Activated CD4-positive, alpha-beta memory T cell treated with anti-CD3 and anti-CD28 coated beads for 36 hours (primary cell): ENCODE data around the gene WWC2. TPM values are rescaled to one million over a fixed set of nuclear protein-coding genes. Genes with fewer than 3 reads are reported as not detected.
A peak's percentile ranks its signal among the peaks of the same experiment; 100 is the strongest.
"Not testable (repeated sequence)": the region's sequence is repeated elsewhere in the genome, so short reads cannot be mapped to it uniquely, and the experiment has no call there.

Experiments used
- CTCF ChIA-PET: fragments of 350-600 bp; sonication (Branson Sonifier 250); formaldehyde crosslinking; loops from one replicate; lab custom pipeline; 2021; ENCODE audit warnings: antibody characterized with exemption, inconsistent platforms; lab: Charles Lee
- POLR2A ChIA-PET: fragments of 350-600 bp; sonication (Branson Sonifier 250); formaldehyde crosslinking; loops from one replicate; lab custom pipeline; 2021; ENCODE audit warnings: antibody characterized with exemption; lab: Charles Lee
- DNase-seq: peaks from one replicate; pipeline ENCODE4 v3.0.0-alpha.2; 2020
- H3K27ac Mint-ChIP-seq: one replicate; pipeline ENCODE4 v1.8.0; 2021; ENCODE audit warnings: mixed read lengths
- H3K27me3 Mint-ChIP-seq: one replicate; pipeline ENCODE4 v1.8.0; 2021; ENCODE audit warnings: mixed read lengths
- H3K36me3 Mint-ChIP-seq: one replicate; pipeline ENCODE4 v1.8.0; 2021; ENCODE audit warnings: mixed read lengths
- H3K4me1 Mint-ChIP-seq: one replicate; pipeline ENCODE4 v1.8.0; 2021; ENCODE audit warnings: low read depth, mixed read lengths
- H3K4me3 Mint-ChIP-seq: one replicate; pipeline ENCODE4 v1.8.0; 2021; ENCODE audit warnings: mild to moderate bottlenecking, mixed read lengths
- H3K9me3 Mint-ChIP-seq: one replicate; pipeline ENCODE4 v1.8.0; 2021; ENCODE audit warnings: mixed read lengths
- intact Hi-C: fragments of 100-400 bp; cut with micrococcal nuclease; formaldehyde crosslinking; loops from one replicate; pipeline ENCODE4 v1.15.1; 2023
- total RNA-seq, 2 experiments: library from RNA; stranded (reverse); gene quantifications; one replicate each; pipeline ENCODE4 v1.2.3, GENCODE V29; 2021

WWC2 gene
- total RNA-seq, 2 experiments from 2014 or later, result 3.6 to 5.4 TPM

DNA sequence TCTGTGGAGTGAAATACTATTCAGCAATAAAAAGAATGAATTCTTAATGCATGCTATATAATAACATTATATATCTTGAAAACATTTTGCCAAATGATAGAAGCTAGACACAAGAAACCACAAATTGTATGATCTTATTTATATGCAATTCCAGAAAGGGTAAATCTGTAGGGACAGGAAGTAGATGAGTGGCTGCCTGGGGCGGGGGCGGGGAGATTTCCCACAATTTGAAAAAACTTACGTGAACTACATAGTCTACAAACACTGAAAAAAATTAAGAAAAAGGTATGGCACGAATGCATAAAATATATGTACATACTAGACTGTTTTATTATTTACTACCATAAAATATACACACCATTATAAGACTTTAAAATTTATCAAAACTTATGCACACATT, 81.6 kb downstream of the WWC2 start:
- intact Hi-C loops, result loop anchor here (5.0 kb wide), 1 partner anchor 263 kb away; the partner anchor contains the start of gene DCTD
- ChIA-PET CTCF (no interaction called here), POLR2A (no interaction called here)
- H3K4me1 Mint-ChIP-seq, result peaks cover 20% of the 10 kb centered on the region
- no peak overlapping the region for H3K4me3 Mint-ChIP-seq
- DNase-seq, result no peak
- no peaks in the 10 kb centered on the region for H3K36me3 Mint-ChIP-seq
- H3K27ac Mint-ChIP-seq, result no peak overlapping the region
- H3K27me3 Mint-ChIP-seq, result peaks cover 22% of the 10 kb centered on the region
- H3K9me3 Mint-ChIP-seq, result peaks cover 6% of the 10 kb centered on the region

DNA sequence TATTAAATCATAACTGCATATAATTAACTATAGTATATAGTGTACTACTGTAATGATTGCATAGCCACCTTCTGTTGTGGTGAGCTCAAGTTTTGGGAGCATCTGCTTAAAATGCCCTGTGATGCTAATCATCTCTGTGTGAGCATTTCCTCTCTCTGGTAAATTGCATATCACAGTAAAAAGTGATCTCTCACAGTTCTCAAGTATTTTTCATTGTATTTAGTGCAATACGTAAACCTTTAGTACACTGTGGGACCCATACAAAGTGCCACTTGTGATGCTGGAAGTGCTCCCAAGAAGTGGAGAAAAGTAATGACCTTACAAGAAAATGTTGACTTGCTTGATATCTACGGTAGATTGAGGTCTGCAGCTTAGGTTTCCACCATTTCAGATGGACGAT, 82.0 kb downstream of the WWC2 start:
- intact Hi-C loops, result loop anchor here (5.0 kb wide), 1 partner anchor 264 kb away; the partner anchor contains the start of gene DCTD
- H3K27me3 Mint-ChIP-seq, result peaks cover 21% of the 10 kb centered on the region
- H3K27ac Mint-ChIP-seq, result no peak overlapping the region
- no peak for DNase-seq
- H3K36me3 Mint-ChIP-seq, result no peaks in the 10 kb centered on the region
- CTCF ChIA-PET, result interaction anchor here (0.8 kb wide), 1 partner anchor 89 kb away, joined by 3 read pairs; no protein-coding TSS in a partner anchor
- no peak overlapping the region for H3K4me3 Mint-ChIP-seq
- POLR2A ChIA-PET, result no interaction called here
- peaks cover 20% of the 10 kb centered on the region for H3K4me1 Mint-ChIP-seq
- H3K9me3 Mint-ChIP-seq, result peaks cover 6% of the 10 kb centered on the region

DNA sequence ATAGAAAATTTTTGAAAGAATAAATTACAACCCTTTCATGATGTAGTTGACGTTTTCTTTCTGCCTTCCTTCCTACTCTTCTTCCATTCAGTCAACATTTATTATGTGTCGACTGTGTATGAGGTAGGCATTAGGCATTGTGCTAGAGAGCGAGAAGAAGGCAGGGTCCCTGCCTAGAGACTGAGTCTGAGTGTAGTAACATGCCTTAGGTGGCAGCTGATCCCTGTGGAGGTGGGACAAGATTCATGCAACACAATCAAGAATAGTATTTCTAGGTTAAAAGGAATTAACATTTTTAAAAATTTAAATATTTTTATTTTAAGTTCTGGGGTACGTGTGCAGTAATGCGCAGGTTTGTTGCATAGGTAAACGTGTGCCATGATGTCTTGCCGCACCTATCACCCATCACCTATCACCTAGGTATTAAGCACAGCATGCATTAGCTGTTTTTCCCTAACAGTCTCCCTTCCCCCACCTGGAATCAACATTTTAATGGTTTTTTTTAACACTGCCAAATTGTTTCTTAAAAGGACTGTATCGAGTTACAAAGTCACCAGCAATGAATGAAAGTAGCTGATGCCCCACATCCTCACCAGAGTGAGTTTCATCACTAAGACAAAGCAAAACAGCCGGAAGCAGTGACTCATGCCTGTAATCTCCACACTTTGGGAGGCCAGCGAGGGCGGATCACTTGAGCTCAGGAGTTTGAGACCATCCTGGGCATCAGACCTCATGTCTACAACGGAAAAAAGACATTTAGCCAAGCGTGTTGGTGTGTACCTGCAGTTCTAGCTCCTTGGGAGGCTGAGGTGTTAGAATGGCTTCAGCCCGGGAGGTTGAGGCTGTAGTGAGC, 84.0 kb downstream of the WWC2 start:
- no peak overlapping the region for H3K27ac Mint-ChIP-seq
- H3K27me3 Mint-ChIP-seq, result peaks cover 29% of the 10 kb centered on the region
- ChIA-PET POLR2A (interaction anchor here (0.8 kb wide), 1 partner anchor 265 kb away, joined by 3 read pairs; no protein-coding TSS in a partner anchor), CTCF (no interaction called here)
- intact Hi-C loops, result loop anchor here (2.0 to 5.0 kb wide), 2 partner anchors 208 to 266 kb away; partner anchors contain the start of gene DCTD
- peaks cover 22% of the 10 kb centered on the region for H3K4me1 Mint-ChIP-seq
- peak; percentile 74 for DNase-seq
- H3K9me3 Mint-ChIP-seq, result peaks cover 6% of the 10 kb centered on the region
- H3K4me3 Mint-ChIP-seq, result no peak overlapping the region
- H3K36me3 Mint-ChIP-seq, result no peaks in the 10 kb centered on the region

DNA sequence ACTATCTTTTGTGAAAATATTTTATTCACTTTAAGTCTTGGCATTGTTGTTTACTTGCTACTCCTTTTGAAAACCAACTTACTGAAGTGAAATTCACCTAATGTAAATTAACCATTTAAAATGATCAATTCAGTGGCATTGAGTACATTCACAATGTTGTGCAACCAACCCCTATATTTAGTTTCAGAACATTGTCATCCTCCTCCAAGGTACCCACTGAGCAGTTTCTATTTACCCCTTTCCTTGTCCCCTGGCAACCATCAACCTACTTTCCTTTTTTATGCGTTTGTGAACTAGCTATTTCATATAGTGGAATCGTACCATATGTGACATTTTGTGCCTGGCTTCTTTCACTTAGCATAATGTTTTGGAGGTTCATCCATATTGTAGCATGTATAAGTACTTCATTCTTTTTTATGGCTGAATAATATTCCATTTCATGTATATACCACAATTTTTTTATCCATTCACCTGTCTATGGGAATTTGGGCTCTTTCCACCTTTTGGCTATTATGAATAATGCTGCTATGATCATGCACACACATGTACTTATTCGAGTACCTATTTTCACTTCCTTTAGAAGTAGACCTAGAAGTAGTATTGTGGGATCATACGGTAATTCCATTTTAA, 85.0 kb downstream of the WWC2 start:
- DNase-seq, result no peak
- POLR2A ChIA-PET, result interaction anchor here (0.8 kb wide), 1 partner anchor 266 kb away, joined by 3 read pairs; no protein-coding TSS in a partner anchor
- Mint-ChIP-seq H3K27me3 (peaks cover 36% of the 10 kb centered on the region), H3K9me3 (peaks cover 6% of the 10 kb centered on the region), H3K36me3 (no peaks in the 10 kb centered on the region), H3K4me1 (peaks cover 22% of the 10 kb centered on the region), H3K4me3 (no peak overlapping the region), H3K27ac (no peak overlapping the region)
- intact Hi-C loops, result loop anchor here (2.0 to 5.0 kb wide), 4 partner anchors 23 to 267 kb away; partner anchors contain the start of genes DCTD and WWC2
- CTCF ChIA-PET, result interaction anchor here (1.3 kb wide), 1 partner anchor 79 kb away, joined by 3 read pairs; no protein-coding TSS in a partner anchor

DNA sequence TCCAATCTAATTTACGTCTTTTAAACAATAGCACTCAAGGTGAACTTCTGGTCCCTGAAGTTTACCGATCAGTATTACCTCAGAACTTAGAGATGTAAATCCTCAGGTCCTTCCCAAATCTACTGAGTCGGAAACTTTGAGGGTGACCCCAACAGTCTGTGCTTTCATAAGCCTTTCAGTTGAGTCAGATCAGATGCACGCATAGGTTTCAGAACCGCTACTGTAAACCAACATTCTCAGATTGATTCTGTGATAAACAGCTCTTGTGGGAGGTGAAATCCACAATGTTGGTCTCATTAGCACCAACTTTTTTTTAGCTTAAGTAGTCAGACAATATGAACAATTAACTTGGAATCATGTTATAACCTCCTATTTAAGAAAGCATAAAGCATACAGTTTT, 86.0 kb downstream of the WWC2 start:
- H3K27me3 Mint-ChIP-seq, result peaks cover 35% of the 10 kb centered on the region
- POLR2A ChIA-PET, result interaction anchor here (0.7 kb wide), 1 partner anchor 266 kb away, joined by 3 read pairs; no protein-coding TSS in a partner anchor

DNA sequence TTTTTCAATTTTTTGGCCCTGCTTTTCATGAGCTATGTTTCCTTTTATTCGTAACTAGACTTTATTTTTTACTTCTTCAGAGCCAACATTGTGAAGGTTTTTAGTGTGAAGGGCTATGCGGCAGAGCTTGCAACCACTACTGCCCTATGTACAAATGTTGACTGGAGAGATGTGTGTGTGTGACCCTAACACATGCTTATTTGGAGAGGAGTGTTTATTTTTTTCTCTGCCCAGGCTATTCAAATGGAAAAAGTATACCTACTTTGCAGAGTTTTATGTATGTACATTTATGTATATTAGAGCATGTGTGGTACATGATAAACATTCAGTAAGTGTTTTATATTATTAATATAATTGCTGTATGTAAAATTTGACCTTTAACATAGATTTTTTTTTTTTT, 86.5 kb downstream of the WWC2 start:
- no peak overlapping the region for H3K27ac Mint-ChIP-seq
- ChIA-PET CTCF (interaction anchor here (1.3 kb wide), 1 partner anchor 77 kb away, joined by 3 read pairs; no protein-coding TSS in a partner anchor), POLR2A (no interaction called here)
- no peak for DNase-seq
- intact Hi-C loops, result loop anchor here (2.0 kb wide), 2 partner anchors 25 to 87 kb away; partner anchors contain the start of gene WWC2
- peaks cover 35% of the 10 kb centered on the region for H3K27me3 Mint-ChIP-seq
- H3K4me1 Mint-ChIP-seq, result peaks cover 21% of the 10 kb centered on the region
- H3K4me3 Mint-ChIP-seq, result no peak overlapping the region
- peaks cover 6% of the 10 kb centered on the region for H3K9me3 Mint-ChIP-seq
- no peaks in the 10 kb centered on the region for H3K36me3 Mint-ChIP-seq

More for the DNA sequence above, 86.0 kb downstream of the WWC2 start:
- H3K4me1 Mint-ChIP-seq, result peaks cover 22% of the 10 kb centered on the region
- intact Hi-C loops, result loop anchor here (2.0 kb wide), 2 partner anchors 24 to 86 kb away; partner anchors contain the start of gene WWC2
- no peak overlapping the region for H3K27ac Mint-ChIP-seq
- no peaks in the 10 kb centered on the region for H3K36me3 Mint-ChIP-seq
- CTCF ChIA-PET, result interaction anchor here (1.3 kb wide), 1 partner anchor 78 kb away, joined by 3 read pairs; no protein-coding TSS in a partner anchor
- DNase-seq, result peak; percentile 42
- no peak overlapping the region for H3K4me3 Mint-ChIP-seq
- peaks cover 6% of the 10 kb centered on the region for H3K9me3 Mint-ChIP-seq

DNA sequence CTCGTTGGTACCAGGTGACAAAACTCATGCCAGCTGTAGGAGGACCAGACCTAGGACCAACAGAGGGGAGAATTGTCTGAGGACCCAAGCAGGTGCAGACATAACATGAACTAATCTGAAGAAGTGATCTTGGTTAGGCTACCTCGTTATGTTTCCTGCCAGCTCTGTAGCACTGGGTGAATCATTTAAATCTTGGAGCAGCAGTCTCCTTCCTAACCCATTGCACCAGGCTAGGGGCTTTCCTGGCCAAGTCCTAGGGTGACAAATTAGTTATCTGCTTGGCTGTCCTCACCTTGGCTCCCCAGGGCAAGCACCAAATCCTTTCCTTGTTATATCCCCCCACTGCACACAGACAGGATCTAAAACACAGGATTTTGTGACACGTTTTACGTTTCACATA, 87.8 kb downstream of the WWC2 start:
- H3K4me1 Mint-ChIP-seq, result peaks cover 19% of the 10 kb centered on the region
- no peaks in the 10 kb centered on the region for H3K36me3 Mint-ChIP-seq
- peaks cover 33% of the 10 kb centered on the region for H3K27me3 Mint-ChIP-seq
- no peak overlapping the region for H3K4me3 Mint-ChIP-seq
- ChIA-PET CTCF (no interaction called here), POLR2A (no interaction called here)
- no peak for DNase-seq
- peaks cover 6% of the 10 kb centered on the region for H3K9me3 Mint-ChIP-seq
- intact Hi-C loops, result no loop called here
- H3K27ac Mint-ChIP-seq, result no peak overlapping the region

DNA sequence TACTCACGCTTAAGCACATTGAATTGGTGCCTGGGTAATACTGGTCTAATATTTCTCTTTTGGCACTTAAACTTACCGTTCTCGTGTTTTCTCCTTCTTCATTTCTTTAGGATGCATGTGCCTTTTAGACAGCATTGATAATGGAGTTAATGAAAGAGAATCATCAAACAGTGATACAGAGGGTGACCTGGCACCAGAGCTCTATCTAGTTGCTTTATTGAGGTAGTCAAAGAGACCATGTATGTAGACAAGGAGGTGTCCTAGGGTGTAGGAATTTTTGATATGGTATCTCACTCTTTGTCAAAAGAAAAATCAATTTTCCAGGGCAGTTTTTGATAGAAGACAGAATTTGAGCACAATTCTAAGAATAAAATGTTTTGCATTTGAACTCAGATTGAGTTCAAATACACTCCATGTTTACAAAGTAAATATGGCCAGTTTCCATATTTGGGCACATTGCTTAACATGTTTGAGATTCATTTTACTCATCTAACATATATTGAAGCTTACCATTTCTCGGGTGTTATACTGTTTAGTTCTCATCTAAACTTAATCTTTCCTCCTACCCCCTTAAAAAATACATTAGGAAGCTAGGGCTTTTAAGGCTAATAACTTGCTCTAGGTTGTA, 92.0 kb downstream of the WWC2 start:
- POLR2A ChIA-PET, result no interaction called here
- Mint-ChIP-seq H3K36me3 (no peaks in the 10 kb centered on the region), H3K9me3 (no peaks in the 10 kb centered on the region), H3K4me3 (no peak overlapping the region), H3K27me3 (peaks cover 24% of the 10 kb centered on the region), H3K27ac (no peak overlapping the region), H3K4me1 (peaks cover 2% of the 10 kb centered on the region)
- intact Hi-C loops, result no loop called here
- no peak for DNase-seq
- CTCF ChIA-PET, result no interaction called here

DNA sequence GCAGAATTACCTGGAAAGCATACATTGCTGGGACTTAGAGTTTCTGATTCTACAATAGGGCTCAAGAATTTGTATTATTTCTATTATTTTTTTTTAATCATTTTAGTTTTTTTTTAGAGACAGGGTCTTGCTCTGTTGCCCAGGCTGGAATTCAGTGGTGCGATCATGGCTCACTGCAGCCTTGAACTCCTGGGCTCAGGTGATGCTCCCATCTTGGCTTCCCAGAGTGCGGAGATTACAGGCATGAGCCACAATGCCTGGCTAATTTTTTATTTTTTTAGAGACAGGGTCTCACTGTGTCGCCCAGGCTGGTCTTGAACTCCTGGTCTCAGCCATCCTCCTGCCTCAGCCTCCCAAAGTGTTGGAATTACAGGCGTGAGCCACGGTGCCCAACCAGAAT, 92.6 kb downstream of the WWC2 start:
- Mint-ChIP-seq H3K36me3 (no peaks in the 10 kb centered on the region), H3K27ac (no peak overlapping the region), H3K4me1 (peaks cover under 1% of the 10 kb centered on the region), H3K27me3 (peaks cover 20% of the 10 kb centered on the region), H3K4me3 (no peak overlapping the region), H3K9me3 (no peaks in the 10 kb centered on the region)
- CTCF ChIA-PET, result no interaction called here
- no peak for DNase-seq
- POLR2A ChIA-PET, result no interaction called here
- intact Hi-C loops, result no loop called here

DNA sequence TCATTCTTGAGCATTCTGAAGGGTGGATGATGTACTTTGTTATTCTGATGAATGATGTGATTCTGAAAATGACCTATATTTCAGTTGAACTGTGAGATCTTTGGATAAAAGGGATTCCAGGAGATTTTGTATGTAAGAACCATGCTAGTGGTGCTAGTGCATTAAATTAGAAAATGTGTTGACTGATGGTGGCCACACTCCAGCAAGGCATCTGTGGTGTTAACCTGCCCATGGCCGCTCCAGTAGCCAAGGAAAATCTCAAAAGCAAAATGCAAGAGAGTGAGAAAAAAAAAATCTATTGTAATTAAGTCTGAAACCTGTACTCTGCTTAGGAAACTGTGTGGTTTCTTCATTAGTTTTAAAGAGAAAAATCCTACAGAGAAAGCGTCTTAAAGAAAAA, 93.5 kb downstream of the WWC2 start:
- DNase-seq, result no peak
- peaks cover 16% of the 10 kb centered on the region for H3K27me3 Mint-ChIP-seq
- intact Hi-C loops, result no loop called here
- no peak overlapping the region for H3K4me3 Mint-ChIP-seq
- ChIA-PET POLR2A (no interaction called here), CTCF (no interaction called here)
- H3K27ac Mint-ChIP-seq, result no peak overlapping the region
- H3K4me1 Mint-ChIP-seq, result no peaks in the 10 kb centered on the region
- H3K36me3 Mint-ChIP-seq, result no peaks in the 10 kb centered on the region
- H3K9me3 Mint-ChIP-seq, result no peaks in the 10 kb centered on the region

DNA sequence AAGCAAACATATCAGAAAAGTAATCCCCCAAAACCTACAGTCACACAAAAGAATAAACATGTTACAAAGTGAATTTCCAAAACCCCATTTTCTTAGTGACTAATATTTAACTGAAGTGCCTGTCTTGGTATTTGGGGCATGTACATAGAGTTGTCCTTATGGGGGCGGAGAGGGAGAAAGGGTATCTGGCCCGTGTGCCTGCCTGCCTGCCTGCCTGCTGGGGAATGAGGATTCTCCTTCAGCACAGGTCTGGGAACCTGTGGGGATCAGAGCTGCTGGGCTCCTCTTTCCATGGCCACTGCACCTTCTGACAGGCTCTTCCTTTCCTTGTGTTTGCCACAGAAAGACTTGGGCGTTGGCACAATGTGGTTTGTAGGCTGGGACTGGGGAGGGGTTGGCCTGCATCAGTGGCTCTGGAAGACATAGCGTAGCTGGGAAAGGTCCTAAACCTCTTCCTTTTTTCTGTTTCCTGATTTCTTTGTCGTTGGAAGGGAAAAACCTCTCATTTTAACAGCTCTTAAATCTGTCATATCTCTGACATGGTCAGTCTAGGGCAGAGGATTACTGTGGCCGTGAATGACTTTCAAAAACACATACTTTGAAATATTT, 94.8 kb downstream of the WWC2 start:
- H3K4me3 Mint-ChIP-seq, H3K27ac Mint-ChIP-seq, DNase-seq, intact Hi-C loops, H3K9me3 Mint-ChIP-seq, H3K4me1 Mint-ChIP-seq, POLR2A ChIA-PET, H3K36me3 Mint-ChIP-seq: not testable (repeated sequence)
- H3K27me3 Mint-ChIP-seq, result peaks cover 11% of the 10 kb centered on the region
- CTCF ChIA-PET, result interaction anchor here (1.0 kb wide), 1 partner anchor 255 kb away, joined by 3 read pairs; no protein-coding TSS in a partner anchor
